Stimulated activated CD8-positive, alpha-beta memory T cell treated with anti-CD3 and anti-CD28 coated beads, Interleukin-4, amount 100 ng/mL, for 48 hours (primary cell): Measurements from ENCODE around the gene EIF5A.
A peak's percentile ranks its signal among the peaks of the same experiment; 100 is the strongest.

Experiments
- DNase-seq: peaks from one replicate; pipeline ENCODE4 v3.0.0-alpha.2; 2020

Gene EIF5A

DNA sequence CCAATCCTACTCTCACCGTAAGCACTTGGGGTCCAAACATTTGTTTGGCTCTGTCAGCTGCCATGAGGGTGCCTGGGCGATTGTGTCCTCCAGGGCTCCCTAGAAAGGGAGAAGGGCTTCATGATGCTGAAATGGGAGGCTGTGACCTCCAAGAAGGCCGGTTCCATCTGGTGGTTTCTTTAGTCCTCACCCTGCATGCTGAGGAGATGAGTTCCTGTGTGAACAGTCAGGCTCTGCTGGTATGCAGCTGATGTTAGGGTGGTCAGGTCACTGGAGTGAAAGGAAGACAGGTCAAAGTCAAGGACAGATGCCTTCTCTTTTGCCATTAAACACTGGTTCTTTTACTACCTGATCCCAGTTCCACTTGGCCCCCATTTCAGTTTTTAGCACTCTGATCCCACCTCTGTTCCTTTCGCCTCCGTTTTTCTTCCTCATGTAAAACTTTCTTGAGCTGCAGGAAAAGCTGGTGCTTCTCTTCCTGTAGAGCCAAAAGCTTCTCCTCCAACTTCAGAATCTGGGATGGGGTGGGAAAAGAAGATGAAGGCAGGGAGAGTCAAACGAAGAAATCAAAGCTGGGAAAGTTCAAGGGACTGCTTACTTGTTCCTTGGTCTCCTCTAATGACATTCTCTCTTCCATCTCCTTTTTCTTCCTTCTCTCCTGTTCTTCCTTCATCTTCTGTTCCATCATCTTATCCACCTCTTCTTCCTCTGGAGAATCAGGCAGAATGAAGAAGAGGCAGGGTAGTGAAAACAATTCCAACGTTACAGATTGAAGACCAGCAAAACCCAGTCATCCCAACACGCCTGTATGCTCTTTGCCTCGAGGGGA lies 6.7 kb downstream of the EIF5A start:
- DNase-seq: peak; percentile 45

DNA sequence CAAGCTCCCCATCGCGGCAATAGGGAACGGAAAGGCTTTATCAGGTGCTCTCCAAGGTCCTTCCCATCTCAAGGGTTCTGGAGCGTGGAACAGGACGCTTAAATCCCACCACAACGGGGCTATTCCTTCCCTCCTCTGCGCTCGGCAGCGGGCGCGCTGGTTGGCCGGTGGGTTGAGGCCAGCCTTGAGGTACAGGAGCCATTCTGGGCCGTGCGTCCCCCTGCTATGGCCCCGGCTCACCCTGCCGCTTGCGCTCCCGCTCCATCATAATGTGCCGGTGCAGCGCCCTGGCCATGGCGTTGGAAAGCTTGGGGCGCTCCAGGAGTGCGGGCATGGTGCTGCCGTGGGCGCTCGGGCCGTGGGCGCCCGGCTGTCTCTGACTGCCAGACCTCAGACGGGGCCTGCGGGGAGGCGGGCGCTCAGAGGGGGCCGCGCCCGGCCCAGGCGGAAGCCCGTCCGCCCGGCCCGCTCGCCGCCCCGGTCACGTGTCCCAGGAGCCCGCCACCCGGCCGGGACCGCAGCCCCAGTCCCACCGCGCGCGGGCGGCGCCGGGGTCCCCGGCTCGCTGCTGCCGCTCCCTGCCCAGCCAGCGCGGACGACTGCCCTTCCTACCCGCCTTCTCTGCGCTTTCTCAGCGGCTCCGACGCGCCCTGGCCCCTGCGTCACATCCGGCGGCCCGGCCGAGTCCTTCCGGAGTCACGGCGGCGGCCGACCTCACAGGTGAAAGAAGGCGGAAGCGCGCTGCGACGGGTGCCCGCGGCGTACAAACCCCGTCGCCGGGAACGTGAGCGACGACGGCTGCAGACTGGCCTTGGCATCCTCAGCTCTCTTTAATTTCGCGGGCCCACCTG lies 7.5 kb downstream of the EIF5A start, which contains the start of gene GPS2:
Gene GPS2 (minus strand): TSS at position 642 of the 851 bp plus-strand sequence. CDS start 308 bp downstream, at position 334.
- peak; percentile 96 for DNase-seq

DNA sequence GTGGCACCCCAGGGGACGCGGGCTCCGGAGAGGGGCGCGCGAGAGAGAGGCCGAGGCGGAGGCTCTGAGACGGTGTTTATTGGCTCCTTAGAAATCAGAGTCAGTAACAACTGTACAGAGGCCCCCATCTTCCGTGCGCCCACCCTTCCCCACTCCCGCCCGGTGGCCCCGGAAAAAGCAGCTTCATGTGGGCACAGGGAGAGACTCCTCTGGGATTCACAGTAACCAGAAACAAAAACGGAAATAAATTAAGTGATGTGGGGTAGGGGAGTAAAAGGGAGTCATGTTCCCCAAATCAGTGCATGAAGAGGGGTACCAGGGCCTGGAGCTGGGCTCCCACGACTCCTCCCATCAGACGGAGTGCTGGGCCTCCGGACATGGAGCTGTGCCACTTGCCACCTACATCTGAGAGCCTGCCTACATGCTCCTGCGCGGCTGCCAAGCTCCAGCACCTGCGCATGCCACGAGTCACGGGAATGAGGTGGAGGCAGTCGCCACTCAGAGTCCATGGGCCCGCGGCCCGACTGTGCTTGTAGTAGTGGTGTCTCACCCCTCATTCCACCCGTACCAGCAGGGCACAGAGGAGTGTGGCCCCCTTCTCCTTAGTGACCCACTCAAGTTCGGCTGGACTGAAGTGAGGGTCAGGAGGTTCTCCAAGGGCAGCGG lies 8.3 kb downstream of the EIF5A start:
- no peak for DNase-seq

DNA sequence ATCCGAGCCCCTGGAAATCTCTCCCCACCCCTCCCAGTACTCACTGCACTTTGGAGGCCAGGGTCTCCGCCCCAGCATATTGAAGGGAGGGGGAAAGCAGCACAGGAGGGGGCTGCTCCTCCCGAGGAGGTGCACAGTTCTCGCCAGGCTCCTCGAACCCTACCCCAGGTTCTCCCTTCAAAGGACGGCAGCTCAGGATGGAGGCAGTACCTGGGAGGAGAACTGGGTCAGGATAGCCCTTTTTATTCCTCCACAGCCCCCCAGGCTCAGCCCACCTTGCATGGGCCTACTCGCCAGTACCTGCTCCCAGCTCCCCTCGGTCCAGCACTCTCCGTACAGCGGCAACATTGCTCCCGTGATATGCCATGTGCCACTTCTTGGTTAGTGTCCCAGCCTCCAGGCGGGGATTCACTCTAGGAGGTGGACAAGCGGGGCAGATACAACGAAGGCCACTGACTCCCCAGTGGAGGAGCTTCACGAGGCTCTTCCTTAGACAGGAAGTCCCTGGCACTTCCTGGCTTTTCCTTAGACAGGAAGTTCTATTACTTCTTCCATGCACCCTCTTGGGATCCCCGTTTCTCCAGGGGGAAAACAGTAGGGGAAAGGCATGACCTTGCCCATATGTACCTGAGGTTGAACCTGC lies 9.9 kb downstream of the EIF5A start:
- DNase-seq: no peak

DNA sequence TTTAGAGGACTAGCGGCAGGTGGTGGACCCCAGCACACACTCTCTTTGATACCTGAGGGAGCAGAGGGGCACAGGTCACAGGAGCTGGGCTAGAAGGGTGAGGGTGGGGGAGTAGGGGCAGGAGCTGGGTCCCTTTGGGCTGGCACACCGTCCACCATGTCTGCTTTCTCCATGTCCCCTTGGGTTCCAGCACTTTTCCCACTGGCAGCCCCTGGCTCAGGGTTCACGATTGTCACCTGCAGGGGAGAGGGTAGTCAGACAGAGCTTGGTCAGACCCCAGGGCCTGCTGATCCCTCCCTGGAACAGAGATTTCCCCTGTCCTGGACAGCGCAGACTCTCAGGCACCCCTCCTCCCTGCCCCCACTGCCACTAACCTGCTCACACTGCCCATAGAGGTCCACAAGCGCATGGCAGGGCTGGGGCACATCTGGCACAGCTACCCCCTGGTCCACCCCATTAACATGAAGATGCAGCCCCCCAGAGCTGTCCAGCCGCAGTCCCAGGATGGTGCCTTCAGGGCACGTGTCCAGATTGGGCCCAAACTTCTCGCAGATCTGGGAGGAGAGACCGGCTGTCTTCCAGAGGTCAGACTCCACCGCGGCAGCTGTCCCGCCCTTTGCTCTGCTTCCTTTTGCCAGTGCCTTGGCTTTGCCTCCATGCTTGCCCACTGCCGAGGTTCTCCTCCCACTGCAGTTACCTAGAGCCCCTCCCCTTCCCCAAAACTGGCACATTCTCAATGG lies 10.9 kb downstream of the EIF5A start:
- no peak for DNase-seq

DNA sequence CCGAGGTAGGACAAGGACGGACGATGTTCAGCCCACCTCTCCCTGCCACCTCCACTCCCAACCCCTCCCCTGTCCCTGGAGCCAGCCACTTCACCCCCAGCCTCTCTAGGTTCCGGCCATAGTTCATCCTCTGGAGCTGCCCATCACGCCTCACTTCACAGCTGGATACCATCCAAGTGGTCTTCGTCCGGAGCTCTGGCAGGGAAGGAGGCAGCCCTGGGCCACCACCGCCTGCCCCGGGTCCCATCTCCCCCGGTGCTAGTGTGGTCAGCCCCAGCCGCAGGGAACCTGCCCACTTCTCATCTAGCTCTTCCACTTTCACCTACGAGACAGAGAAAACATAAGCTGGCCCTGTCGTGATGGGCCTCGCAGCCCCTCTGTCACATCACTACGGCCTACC lies 14.0 kb downstream of the EIF5A start:
- no peak for DNase-seq

DNA sequence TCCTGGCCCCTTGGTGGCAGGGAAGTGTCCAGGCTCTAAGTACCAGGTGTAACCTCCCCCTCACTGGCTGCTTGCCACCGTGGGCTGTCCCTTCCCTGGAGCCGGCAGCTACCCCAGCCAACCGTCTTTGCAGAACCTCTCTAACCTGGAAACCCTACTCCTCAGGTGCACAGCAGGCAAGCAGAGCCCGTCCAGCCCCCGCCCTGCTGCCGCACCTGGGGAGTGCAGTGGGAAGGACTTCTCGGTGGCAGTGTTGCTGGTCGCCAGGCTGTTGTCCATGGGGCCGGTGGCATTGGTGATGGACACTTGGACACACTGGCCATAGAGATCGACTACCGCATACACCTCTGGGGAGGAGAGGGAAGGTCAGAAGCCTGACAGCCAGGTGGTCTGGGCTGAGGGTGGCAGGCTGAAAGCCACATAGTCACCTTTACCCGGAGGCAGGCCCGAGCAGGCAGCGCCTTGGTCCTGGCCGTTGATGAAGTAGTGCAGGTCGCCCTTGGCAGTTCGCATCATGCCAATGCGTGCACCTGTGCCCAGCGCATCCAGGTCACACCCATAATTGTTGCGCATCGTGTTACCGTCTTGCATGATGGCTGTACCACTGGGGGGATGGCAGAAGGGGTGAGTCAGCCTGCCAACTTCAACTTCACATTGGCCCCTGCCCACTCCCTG lies 15.2 kb downstream of the EIF5A start:
- no peak for DNase-seq

DNA sequence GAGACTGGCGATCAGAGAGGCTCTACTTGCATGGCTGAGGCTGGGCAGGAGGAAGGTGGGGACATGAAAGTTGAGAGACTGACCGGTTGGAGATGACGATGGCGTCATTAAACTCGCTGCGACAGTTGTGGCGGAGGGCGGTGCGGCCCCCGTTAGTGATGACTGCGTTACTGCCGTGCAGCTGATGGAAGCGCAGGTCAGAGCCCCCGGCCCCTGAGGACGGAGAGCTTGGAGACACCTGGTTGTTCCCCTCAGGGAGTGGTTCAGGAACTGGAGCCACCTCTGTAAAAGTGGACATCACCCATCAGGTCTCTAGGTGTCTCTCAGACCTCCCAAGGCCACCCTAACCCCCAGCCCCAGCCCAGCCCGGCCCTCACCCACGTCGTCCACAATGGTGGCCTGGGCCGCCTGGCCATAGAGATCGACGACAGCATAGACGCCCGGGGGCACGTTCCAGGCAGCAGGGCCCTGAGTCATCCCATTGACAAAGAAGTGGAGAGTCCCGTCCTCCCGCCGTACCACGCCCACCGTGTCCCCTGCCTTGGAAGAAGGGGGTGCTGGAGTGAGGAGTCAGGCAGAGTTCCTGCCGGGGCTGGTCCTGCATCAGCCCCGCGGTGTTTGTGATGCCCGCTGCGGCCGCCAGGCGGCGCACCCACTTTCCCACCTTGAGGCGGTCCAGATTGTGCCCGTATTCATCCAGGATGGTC lies 16.5 kb downstream of the EIF5A start:
- peak; percentile 86 for DNase-seq

DNA sequence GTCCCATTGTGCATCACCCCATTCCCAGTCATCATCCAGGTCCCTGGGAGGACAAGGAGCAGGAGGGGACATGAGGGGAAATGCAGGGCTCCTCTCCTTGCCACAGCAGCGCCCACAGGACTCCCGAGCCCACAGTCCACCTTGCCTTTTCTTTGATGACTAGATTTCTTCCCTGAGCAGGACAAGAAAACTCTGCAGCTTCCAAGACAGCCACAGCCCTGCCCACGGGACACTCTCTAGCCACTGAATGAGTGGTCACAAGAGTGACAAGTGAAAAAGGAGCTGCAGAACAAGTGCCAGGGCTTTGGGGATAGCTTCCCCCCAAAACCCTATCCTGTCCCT lies 17.0 kb downstream of the EIF5A start:
- no peak for DNase-seq

DNA sequence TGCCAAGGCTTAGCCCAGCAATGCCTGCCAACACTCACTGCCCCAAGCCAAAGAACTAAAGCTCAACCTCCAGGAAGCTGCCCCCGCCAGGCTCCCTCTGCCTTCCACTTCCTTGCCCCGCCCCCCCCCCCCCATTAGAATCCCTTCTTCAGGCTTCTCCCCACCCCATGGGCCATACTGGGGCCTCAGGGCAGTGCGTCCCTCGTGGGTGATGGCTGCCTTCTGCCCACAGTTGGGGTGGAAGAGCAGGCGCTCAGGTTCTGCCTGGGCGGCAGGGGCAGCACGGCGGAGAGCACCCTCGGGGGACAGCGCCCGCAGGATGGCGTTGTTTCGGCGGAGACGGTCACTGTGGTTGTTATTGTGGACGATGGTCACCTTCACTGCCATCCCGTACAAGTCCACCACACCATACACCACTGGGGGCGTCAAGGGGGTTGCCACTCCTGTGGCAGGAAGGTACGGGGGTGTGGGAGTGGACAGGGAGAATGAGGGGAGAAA lies 17.7 kb downstream of the EIF5A start:
- DNase-seq: no peak

DNA sequence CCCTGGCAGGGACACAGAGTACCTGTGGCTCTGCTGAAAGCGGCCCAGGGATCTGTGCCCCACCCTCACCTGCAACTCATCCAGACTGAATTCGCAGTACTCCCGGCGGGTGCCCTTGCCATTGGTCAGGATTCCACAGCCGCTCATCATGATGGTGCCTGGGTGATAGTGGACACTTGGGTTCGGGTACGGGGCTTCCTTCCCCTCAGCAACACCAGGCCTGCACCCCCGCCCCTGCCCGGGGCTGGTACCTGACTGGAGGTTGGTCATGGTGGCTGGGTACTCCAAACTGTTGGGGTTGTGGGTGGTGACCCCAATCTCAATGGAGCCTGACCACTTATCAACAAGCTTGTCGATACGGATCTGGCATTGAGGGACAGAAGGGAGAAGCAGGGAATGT lies 18.8 kb downstream of the EIF5A start:
- no peak for DNase-seq

DNA sequence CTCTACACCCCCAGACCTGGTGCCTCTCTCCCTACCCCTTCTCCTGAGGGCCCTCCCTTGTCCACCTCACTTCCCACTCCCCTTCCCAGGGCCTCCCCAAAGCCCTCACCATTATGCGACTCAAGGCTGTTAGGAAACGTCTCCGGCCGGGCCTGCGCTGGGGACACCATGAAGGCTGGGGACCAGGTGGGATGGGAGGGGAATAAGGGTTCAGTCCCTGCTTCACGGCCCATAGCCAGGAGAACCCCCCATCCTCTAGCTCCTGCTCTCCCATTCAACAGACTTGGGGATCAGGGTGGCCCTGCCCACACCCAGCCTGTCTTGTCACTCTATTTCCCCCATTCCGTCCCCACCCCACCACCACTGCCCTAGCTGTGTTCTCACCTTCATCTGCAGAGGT lies 19.6 kb downstream of the EIF5A start:
- no peak for DNase-seq

DNA sequence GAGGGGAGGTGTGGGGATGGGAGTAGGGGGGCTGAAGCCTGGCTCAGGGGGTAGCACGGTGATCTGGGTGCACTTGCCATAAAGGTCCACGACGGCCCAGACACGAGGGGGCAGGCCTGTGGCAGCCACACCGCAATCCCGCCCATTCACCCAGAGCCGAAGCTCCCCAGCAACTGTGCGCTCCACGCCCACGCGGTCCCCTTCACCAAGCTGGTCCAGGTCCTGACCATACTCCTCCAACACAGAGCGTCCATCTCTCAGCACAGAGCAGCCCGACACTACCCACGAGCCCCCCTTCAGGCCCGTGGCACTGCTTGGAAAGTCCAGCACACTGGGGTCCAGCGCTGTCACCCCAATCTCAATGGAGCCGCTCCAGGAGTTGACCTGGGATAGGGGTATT lies 20.1 kb downstream of the EIF5A start:
- no peak for DNase-seq

DNA sequence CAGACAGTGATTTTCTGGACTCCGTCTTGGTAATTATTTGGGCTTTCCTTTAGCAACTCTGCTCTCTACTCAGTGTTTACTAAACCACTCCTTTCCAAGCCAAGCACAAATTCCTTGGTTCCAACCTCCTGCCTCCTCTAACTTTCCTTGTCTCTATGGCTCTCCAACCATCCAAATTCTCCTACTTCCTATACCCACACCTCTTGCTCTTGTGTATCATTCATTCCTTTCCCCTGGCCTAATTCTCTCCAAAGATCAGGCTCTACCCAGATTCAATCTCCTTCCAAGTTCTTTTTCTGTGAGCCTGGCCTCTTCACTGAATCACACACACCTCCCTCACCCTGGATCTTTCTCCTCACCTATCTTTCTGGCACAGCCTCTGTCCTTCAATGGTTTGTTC lies 20.6 kb downstream of the EIF5A start:
- no peak for DNase-seq

DNA sequence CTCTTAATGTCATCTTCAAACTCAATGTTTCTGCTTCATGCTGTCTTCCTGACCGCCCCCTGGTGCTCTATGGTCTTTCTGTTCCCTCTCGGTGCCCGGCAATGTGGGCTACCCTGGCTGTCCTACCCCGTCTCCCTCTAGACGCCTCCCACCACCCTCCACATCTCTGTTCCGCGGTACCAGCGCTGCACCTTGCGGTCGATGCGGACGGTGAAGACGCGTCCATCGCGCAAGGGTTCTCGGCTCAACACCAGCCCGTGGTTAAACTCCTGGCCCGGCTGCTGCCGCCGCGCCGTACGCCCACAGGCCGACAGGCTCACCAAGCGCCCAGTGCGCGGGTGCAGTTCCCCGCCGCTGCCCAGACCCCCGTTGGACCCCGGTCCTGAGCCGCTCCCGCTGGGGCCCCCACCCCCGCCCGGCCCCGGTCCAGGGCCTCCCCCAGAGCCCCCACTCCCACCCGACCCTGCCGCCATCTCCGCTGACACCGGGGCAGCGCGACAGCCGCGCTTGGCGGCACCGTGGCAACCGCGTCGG lies 21.5 kb downstream of the EIF5A start, which contains the start of gene NEURL4:
Gene NEURL4 (minus strand): TSS at position 496 of the 534 bp plus-strand sequence. CDS start 23 bp downstream, at position 473.
- no peak for DNase-seq

DNA sequence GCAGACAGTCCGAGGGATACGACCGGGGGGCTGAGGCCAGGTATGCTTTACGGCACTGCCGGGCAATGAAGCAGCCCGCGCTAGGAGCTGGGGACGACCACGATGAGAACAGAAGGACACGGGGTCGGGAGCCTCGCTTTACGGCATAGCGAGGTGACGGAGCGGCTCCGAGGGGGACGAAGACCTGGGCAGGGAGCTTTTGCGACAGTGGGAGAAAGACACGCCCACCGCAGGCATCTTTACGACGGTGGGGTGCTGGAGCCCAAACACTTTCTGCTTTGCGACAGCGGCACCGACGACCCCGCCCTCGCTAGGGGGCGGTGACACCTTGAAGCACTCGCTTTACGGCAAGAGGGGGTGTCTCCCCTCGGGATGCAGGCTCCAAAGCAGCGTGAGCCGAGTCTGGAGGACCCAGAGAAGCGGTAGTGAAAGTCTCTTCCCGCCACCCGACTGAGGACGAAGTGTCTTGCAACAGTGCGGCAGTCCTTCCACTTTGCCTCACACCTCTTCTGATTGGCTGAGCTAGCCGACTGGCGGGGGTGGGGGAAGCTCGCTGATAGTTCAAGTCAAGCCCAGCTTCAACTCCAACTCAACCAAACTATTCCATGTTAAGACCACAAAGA lies 22.1 kb downstream of the EIF5A start:
- peak; percentile 96 for DNase-seq

DNA sequence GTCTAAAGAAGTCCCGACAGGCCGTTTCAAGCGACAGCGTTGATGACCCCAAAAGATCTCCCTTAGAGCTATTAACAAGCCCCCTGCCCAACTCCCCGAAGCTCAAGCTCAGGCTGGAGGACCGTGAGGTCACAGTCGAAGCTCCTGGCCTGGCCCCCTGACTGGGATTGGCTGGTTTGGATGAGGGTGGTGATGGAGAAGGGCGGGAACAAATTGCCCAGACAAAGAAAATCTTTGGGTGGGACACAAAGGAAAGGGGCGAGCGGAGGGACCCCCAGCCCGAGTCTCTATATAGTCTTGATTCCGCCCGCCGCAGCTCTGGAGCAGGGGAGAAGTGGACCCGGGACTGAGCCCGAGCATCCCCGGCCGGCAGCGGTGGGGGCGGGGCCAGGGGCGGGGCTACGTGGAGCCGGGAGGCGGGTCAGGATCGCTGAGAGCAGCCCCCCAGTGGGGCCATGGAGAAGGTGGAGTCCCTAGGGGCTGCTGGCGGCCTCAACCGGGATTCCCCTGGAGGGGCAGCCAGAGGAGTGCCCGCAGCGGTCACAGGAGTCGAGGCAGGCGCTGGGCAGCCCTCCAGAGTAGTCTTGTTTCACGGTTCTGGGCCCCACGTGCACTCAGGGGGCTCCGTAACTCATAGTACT lies 22.7 kb downstream of the EIF5A start:
- peak; percentile 86 for DNase-seq

DNA sequence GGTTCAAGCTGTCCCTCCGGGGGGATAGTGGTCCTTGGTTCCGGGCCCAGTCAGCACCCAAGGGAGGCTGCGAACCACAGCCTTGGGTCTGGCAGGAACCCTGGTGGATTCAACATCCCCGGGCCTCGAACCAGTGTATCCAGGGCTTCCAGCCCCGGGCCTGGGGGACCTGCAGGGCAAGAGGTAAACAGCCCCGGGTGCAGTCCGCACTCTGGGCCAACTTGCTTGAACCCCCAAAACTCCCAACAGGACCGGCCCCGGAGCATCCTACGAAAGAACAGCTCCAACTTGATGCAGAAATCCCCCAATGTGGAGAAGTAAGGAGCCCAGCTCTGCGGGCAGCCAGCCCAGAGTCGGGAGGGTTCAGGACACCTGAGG lies 23.2 kb downstream of the EIF5A start:
- no peak for DNase-seq

DNA sequence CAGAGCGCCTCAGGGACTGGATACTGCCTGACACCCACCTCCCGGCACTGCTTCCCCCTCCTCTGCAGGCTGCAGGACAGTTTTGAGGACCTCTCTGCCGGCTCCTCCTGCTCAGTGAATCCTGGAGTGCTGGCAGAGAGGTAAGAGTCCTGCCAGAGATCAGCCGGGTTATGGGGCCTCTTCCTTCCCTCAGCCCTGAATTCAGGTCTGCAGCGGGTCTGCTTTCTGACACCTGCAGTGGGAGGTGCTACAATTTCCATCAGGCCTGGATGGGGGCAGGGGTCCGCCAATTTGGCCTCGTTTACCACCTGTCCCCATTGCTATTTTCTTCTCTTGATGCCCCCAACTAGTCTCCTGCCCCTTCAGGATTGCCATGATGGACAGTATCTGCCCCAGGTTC lies 24.7 kb downstream of the EIF5A start:
- DNase-seq: no peak
